Epithelial cell of proximal tubule (primary cell): Measurements from ENCODE around the gene FSTL4. TPM values are rescaled to one million over a fixed set of nuclear protein-coding genes. Genes with fewer than 3 reads are reported as not detected.

Experiments used
- DNase-seq: peaks from one replicate; pipeline ENCODE4 v3.0.0-alpha.2; 2011; ENCODE audit warnings: low read depth
- H3K4me3 ChIP-seq: 2 replicates; pipeline ENCODE4 v1.5.1; 2011; ENCODE audit warnings: low read depth, mild to moderate bottlenecking, low read length
- total RNA-seq: library from RNA; depleted of rRNA; stranded (reverse); fragments of >200 nt; gene quantifications from 2 replicates; pipeline ENCODE4 v1.2.3, GENCODE V29; 2015
- TF ChIP-seq, protein P1 (sequence below): conservative IDR thresholded peaks from 2 replicates; pipeline ENCODE4 v1.5.1; 2012; ENCODE audit warnings: low read depth, mild to moderate bottlenecking, low read length

FSTL4 gene
- total RNA-seq, 1 donor from 2014 or later = not detected

- no peak overlapping the region for H3K4me3 ChIP-seq
- no peak for DNase-seq
- TF ChIP-seq, protein P1, sequence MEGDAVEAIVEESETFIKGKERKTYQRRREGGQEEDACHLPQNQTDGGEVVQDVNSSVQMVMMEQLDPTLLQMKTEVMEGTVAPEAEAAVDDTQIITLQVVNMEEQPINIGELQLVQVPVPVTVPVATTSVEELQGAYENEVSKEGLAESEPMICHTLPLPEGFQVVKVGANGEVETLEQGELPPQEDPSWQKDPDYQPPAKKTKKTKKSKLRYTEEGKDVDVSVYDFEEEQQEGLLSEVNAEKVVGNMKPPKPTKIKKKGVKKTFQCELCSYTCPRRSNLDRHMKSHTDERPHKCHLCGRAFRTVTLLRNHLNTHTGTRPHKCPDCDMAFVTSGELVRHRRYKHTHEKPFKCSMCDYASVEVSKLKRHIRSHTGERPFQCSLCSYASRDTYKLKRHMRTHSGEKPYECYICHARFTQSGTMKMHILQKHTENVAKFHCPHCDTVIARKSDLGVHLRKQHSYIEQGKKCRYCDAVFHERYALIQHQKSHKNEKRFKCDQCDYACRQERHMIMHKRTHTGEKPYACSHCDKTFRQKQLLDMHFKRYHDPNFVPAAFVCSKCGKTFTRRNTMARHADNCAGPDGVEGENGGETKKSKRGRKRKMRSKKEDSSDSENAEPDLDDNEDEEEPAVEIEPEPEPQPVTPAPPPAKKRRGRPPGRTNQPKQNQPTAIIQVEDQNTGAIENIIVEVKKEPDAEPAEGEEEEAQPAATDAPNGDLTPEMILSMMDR = no peak
Measured at GRCh38 chr5:133523961-133524586, 88.3 kb downstream of the FSTL4 start.

DNA sequence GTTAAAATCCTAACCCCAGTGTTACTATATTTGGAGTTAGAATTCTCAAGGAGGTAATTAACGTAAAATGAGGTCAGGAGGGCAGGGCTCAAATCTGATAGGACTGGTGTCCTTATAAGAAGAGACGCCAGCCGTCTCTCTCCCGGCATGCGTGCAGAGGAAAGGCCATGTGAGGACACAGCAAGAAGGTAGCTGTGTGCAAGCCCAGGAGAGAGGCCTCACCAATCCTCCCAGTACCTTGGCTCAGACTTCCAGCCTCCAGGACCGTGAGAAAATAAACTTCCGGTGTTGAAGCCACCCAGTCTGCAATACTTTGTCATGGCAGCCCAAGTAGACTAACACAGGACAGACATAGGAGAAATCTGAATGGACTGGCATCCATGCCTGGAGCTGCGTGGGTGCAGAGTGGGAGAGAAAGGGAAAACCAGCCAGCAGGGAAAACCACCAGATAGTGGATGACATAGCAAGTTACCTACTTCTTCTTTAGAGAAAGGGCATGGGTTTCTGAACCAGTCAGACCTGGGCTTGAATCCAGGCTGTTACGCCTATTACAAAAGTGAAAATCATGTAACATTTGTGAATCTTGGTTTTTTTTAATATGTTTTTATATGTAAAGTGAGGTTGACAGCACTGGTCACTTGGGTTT is 89.2 kb downstream of the FSTL4 start:
- DNase-seq = no peak
- TF ChIP-seq, protein P1 = no peak
- H3K4me3 ChIP-seq = no peak overlapping the region

- no peak overlapping the region for H3K4me3 ChIP-seq
- TF ChIP-seq, protein P1 = no peak
- DNase-seq = no peak
Measured at GRCh38 chr5:133521801-133522200, 90.5 kb downstream of the FSTL4 start.

- TF ChIP-seq, protein P1 = no peak
- no peak for DNase-seq
- H3K4me3 ChIP-seq = no peak overlapping the region
Measured at GRCh38 chr5:133520991-133521706, 91.2 kb downstream of the FSTL4 start.

GRCh38 chr5:133520062-133520461 is 92.3 kb downstream of the FSTL4 start:
- no peak for DNase-seq
- TF ChIP-seq, protein P1 = no peak
- no peak overlapping the region for H3K4me3 ChIP-seq

- DNase-seq = no peak
- TF ChIP-seq, protein P1 = no peak
- no peak overlapping the region for H3K4me3 ChIP-seq
Measured at GRCh38 chr5:133519191-133519590, 93.2 kb downstream of the FSTL4 start.
